ENCODE results near the gene DCC.

DNA sequence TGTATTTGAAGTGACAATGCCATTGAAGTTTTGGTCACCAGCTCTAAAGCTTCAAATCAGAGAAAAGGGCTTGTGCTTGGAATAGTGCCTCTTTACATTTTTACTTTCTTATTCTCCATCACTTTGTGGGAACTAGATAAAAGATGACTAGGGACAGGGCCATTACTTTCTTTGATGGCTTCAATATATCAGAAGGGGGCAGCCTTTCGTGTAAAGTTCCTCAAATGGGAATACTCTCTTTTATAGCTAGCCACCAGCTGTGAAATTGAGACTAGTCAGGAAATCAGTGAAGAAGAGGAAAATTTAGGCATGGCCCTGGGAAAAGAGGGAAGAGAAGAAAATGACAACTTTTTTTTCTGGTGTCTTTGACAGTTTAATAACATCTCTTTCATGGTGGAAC lies 242.5 kb downstream of the DCC start:
- no peak for TF ChIP-seq CTCF (IDR thresholded peaks at IDR 0.05 in 2 of 3, conservative IDR thresholded peaks at IDR 0.05 in 1 of 3; ENCODE audit: borderline replicate concordance in 1 of 3, insufficient read depth in 1 of 3, low read depth in 2 of 3, low read length in 2 of 3)
- no peak for TF ChIP-seq POLR2AphosphoS5 (IDR thresholded peaks at IDR 0.05; ENCODE audit: low read depth, low read length)

All from HCT116 (cell line).